HepG2 (cell line): ENCODE results near the gene SLC20A1.

Experiments used
- ELF3 ChIP-seq: IDR thresholded peaks from 2 replicates; pipeline ENCODE4 v1.6.1; 2016; ENCODE audit warnings: missing genetic modification reagents, missing compliant biosample characterization
- ESRRA ChIP-seq: sonication (generic); formaldehyde crosslinking; IDR thresholded peaks from 2 replicates; pipeline ENCODE4 v1.5.1; 2020; ENCODE audit warnings: mild to moderate bottlenecking, low read depth, missing genetic modification reagents
- FOXM1 ChIP-seq: sonication (generic); formaldehyde crosslinking; IDR thresholded peaks from 2 replicates; pipeline ENCODE4 v1.5.0; 2020; ENCODE audit warnings: missing genetic modification reagents
- JUND ChIP-seq: sonication (generic); formaldehyde crosslinking; IDR thresholded peaks from 2 replicates; pipeline ENCODE4 v1.8.0; 2022; ENCODE audit warnings: mild to moderate bottlenecking, missing genetic modification reagents
- MAFG ChIP-seq: sonication (generic); formaldehyde crosslinking; IDR thresholded peaks from 2 replicates; pipeline ENCODE4 v1.5.1; 2020; ENCODE audit warnings: mild to moderate bottlenecking, missing genetic modification reagents
- MTF2 ChIP-seq: sonication (generic); formaldehyde crosslinking; IDR thresholded peaks from 2 replicates; pipeline ENCODE4 v1.5.0; 2020; ENCODE audit warnings: missing genetic modification reagents, borderline replicate concordance
- RAD21 ChIP-seq: fragments of 450-650 bp; formaldehyde crosslinking; IDR thresholded peaks from 2 replicates; pipeline ENCODE4 v1.5.0; 2020; ENCODE audit warnings: mild to moderate bottlenecking
- RXRA ChIP-seq: sonication (generic); formaldehyde crosslinking; IDR thresholded peaks from 2 replicates; pipeline ENCODE4 v1.5.1; 2020; ENCODE audit warnings: missing genetic modification reagents
- SIN3A ChIP-seq: IDR thresholded peaks from 2 replicates; pipeline ENCODE4 v1.6.1; 2011; ENCODE audit warnings: low read depth, mild to moderate bottlenecking, control low read depth, low read length, borderline replicate concordance
- TF ChIP-seq, protein P1 (sequence below): sonication (generic); formaldehyde crosslinking; IDR thresholded peaks from 2 replicates; pipeline ENCODE4 v1.4.0; 2020; ENCODE audit warnings: missing genetic modification reagents; ENCODE audit errors: not compliant biosample characterization
- TF ChIP-seq, protein P2 (sequence below): sonication (generic); formaldehyde crosslinking; IDR thresholded peaks from 2 replicates; pipeline ENCODE4 v1.5.0; 2020; ENCODE audit warnings: mild to moderate bottlenecking, missing genetic modification reagents, moderate library complexity

DNA sequence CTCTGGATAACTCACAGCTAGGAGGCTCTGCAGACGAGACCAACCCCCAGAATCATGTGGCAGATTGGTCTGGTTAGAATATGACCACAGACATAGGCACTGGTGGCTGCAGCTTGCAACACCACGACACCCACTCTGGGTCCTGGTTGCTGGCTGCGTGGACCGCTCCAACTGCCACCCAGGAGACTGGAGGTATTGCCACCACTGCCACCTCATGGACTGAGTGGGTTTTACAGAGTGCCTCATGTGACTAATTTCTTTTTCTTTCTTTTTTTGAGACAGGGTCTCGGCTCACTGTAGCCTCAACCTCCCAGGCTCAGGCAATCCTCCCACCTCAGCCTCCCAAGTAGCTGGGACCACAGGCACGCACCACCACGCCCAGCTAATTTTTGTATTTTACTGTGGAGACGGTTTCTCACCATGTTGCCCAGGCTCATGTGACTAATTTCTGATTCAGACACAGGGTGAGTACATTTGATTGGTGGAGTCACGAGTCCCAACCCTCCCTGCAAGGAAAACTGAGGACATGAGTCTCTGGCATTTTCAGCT, 45.2 kb downstream of the SLC20A1 start:
- no peak for TF ChIP-seq ELF3
- TF ChIP-seq, protein P1, sequence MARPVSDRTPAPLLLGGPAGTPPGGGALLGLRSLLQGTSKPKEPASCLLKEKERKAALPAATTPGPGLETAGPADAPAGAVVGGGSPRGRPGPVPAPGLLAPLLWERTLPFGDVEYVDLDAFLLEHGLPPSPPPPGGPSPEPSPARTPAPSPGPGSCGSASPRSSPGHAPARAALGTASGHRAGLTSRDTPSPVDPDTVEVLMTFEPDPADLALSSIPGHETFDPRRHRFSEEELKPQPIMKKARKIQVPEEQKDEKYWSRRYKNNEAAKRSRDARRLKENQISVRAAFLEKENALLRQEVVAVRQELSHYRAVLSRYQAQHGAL (CRISPR knock-in tag) = no peak
- TF ChIP-seq SIN3A = no peak
- TF ChIP-seq RAD21 (CRISPR knock-in tag) = peak; percentile 91
- TF ChIP-seq, protein P2, sequence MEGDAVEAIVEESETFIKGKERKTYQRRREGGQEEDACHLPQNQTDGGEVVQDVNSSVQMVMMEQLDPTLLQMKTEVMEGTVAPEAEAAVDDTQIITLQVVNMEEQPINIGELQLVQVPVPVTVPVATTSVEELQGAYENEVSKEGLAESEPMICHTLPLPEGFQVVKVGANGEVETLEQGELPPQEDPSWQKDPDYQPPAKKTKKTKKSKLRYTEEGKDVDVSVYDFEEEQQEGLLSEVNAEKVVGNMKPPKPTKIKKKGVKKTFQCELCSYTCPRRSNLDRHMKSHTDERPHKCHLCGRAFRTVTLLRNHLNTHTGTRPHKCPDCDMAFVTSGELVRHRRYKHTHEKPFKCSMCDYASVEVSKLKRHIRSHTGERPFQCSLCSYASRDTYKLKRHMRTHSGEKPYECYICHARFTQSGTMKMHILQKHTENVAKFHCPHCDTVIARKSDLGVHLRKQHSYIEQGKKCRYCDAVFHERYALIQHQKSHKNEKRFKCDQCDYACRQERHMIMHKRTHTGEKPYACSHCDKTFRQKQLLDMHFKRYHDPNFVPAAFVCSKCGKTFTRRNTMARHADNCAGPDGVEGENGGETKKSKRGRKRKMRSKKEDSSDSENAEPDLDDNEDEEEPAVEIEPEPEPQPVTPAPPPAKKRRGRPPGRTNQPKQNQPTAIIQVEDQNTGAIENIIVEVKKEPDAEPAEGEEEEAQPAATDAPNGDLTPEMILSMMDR = peak; percentile 87
- TF ChIP-seq MTF2 (CRISPR knock-in tag) = no peak
- TF ChIP-seq RXRA (CRISPR knock-in tag) = peak; percentile 37; the same call in 1 of the 2 replicates
- no peak for TF ChIP-seq ESRRA (CRISPR knock-in tag)
- TF ChIP-seq FOXM1 (CRISPR knock-in tag) = no peak
- TF ChIP-seq MAFG (CRISPR knock-in tag) = no peak
- TF ChIP-seq JUND (CRISPR knock-in tag) = no peak
